22Rv1 (cell line): ENCODE data around the gene SORCS2.

Source experiments
- H3K27ac ChIP-seq: fragments of 450-650 bp; 2 replicates; pipeline ENCODE4 v1.5.1; 2017
- ZFX ChIP-seq: fragments of 450-650 bp; IDR thresholded peaks from 2 replicates; pipeline ENCODE4 v1.6.1; 2017; ENCODE audit warnings: antibody characterized with exemption, borderline replicate concordance
- TF ChIP-seq, protein P1 (sequence below): fragments of 450-650 bp; IDR thresholded peaks from 2 replicates; pipeline ENCODE4 v1.5.1; 2017; ENCODE audit warnings: mild to moderate bottlenecking

Gene SORCS2

DNA sequence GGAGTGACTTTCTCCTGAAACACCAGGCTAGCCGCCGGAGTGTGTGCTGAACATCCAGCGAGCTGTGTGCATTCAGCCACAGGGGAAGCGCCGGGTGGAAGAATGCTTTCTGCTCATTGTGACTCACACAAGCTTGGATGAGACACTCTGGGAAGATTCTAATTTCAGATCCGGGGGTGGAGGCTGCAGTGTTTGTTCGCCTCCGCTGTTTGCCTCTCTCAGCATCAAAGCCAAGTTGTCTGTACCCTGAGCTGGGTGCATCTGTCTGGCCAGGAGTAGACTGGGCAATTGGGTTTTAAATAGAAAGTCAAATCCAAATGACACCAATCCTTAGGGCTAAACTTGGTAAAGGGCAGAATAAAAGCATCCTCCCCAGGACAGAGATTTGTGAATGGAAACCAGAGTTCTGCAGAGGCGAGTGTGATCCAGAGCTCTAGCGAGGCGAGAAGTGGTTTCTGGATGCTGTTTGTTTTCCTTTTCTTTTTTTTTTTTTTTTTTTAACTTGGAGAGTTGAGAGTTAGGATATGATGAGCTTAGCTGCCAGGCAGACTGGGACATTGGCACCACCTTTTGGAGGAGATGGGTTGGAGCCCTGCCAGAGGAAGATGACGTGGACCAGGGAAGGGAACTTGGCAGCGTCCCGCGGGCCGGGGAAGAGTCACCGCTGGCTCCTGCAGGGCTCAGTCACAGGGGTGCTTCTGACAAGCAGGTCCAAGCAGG, 438.4 kb downstream of the SORCS2 start:
- TF ChIP-seq, protein P1, sequence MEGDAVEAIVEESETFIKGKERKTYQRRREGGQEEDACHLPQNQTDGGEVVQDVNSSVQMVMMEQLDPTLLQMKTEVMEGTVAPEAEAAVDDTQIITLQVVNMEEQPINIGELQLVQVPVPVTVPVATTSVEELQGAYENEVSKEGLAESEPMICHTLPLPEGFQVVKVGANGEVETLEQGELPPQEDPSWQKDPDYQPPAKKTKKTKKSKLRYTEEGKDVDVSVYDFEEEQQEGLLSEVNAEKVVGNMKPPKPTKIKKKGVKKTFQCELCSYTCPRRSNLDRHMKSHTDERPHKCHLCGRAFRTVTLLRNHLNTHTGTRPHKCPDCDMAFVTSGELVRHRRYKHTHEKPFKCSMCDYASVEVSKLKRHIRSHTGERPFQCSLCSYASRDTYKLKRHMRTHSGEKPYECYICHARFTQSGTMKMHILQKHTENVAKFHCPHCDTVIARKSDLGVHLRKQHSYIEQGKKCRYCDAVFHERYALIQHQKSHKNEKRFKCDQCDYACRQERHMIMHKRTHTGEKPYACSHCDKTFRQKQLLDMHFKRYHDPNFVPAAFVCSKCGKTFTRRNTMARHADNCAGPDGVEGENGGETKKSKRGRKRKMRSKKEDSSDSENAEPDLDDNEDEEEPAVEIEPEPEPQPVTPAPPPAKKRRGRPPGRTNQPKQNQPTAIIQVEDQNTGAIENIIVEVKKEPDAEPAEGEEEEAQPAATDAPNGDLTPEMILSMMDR: no peak
- TF ChIP-seq ZFX: no peak
- H3K27ac ChIP-seq: no peak overlapping the region

DNA sequence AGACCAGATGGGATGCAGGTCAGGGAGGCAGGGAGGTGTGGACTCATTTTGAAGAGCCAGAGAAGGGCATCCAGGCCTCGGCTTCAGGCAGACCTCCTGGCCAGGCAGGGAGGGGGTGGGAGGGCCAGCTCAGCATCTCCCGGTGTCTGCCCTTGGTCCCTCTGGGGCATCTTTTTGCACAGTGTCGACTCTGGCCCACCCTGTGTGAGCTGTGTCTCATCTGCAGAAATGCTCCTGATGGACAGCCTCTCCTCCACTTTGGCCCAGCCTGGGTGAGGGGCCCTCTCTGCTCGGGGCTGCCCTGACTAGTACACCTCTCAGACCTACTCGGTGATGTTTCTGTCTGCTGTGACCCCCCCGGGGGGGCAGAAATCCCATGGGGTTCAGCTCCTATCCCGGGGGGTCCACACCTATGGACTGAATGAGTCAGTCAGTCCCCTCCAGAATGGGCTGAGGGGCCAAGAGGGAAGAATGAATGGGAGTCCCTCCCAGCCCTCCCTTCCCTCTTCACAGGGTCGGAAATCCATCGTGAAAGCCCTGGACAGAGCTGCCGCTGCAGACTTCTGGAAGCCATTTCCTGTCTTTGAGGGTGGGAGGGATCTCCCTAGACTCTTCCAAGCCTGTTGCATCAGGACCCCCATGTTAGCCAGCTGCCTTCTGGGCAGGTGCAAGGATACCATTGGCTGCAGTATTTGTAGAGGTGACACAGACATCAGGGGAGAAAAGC, 439.1 kb downstream of the SORCS2 start:
- H3K27ac ChIP-seq: no peak overlapping the region
- no peak for TF ChIP-seq ZFX
- TF ChIP-seq, protein P1: no peak

DNA sequence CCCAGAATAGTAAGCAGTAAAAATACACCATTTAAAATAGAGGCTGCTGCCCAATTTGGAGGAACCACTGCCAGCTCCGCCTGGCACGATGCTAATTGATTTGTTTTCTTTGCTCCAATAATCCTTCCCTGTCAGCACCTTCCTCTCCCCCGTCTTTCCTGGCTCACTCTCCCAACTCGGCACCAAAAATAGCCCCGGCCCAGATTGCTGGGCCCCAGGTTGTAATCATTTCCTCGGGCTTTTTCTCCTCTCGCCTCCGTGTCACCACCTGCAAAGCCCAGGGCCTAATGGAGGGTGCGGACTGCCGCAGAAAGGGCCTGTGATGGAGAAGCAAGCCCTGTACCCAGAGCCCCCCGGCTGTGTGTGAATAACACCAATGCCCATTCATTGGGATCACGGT, 440.0 kb downstream of the SORCS2 start:
- H3K27ac ChIP-seq: no peak overlapping the region
- TF ChIP-seq ZFX: no peak
- TF ChIP-seq, protein P1: no peak

DNA sequence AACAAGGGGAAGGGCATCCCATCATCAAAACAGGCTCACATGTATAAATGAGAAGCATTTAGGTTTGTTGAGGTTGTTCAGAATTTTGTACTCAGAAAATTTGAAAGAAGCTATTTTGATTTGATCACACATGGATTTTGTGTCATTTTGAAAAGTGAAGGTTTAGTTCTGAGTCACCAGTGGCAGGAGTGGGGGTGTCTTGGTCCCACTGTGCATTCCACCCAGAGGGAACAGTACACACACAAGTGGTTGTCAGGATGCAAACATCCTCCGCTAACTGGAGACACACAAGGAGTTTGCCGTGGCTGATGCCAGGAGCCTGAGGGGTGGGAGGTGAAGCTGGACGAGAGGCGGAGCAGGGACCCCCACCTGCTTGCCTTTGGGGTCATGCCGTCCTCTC, 440.6 kb downstream of the SORCS2 start:
- H3K27ac ChIP-seq: no peak overlapping the region
- TF ChIP-seq, protein P1: no peak
- no peak for TF ChIP-seq ZFX

DNA sequence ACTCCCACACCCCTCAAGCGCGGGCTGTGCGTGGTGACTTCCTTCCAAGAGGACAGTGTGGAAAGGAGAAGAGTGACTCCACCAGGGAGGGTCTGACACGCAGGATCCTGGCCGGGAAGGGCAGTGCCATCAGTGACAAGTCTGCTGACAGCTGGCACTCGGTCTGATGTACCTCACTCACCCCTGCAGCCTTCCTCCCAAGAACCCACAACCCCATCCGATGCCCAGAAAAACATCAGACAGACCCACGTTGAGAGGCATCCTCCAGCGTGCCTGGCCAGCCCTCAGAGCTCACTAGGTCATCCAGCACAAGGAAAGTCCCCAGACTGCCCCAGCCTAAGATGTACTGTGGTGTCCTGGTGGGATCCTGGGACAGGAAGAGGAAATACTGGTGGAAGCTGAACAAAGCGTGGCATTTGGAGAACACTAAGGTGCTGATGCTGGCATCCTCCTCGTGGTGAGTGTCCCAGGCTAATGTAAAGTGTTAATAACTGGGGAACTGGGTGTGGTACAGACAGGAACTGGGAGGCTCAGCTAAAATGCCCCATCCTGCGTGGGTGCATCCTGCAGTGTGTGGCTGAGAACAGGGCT, 442.4 kb downstream of the SORCS2 start:
- TF ChIP-seq, protein P1: no peak
- TF ChIP-seq ZFX: no peak

DNA sequence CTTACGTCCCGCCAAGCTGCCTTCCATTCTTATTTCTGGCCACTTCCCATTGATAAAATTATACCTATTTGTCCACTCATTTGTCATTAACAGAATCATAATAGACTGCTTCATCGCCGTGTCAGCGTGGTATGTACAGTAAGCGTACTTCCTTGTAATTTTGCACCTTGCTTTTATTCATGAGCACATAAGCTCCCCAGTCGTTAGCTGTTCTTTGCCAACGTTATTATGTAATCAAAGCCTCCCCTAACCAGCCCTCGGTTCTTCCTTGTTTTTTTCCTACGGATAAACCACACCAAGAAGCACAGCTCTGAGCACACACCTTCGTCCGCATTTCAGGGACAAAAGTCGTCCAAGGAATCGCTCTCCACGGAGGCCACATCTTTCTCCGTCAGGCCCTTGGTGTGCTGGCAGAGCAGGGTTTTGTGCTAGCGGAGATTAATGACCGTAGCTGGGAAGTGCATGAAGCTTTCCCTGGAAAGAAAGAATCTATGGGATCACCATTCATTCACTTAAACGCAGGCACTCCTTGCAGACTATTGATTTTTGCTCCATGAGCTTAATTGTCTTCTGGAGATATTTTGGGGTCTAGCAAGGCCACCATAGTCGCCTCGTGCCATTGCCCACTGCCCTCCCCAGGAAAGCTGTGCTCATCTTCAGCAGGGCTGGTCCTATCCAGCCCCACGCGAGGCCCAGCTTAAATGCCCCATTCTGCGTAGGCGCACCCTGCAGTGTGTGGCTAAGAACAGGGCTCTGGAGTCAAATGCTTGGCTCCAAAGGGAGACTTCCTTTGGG, 443.3 kb downstream of the SORCS2 start:
- no peak for TF ChIP-seq ZFX
- TF ChIP-seq, protein P1: no peak
- no peak overlapping the region for H3K27ac ChIP-seq

More for the DNA sequence above, 442.4 kb downstream of the SORCS2 start:
- H3K27ac ChIP-seq: no peak overlapping the region
